Activated naive CD8-positive, alpha-beta T cell treated with anti-CD3 and anti-CD28 coated beads, Interleukin-2, amount 50 U/mL, for 16 hours (primary cell): ENCODE data around the gene FIP1L1.

Experiments
- DNase-seq: peaks from one replicate; pipeline ENCODE4 v3.0.0-alpha.2; 2020; ENCODE audit warnings: low read depth, low spot score

FIP1L1 gene

DNA sequence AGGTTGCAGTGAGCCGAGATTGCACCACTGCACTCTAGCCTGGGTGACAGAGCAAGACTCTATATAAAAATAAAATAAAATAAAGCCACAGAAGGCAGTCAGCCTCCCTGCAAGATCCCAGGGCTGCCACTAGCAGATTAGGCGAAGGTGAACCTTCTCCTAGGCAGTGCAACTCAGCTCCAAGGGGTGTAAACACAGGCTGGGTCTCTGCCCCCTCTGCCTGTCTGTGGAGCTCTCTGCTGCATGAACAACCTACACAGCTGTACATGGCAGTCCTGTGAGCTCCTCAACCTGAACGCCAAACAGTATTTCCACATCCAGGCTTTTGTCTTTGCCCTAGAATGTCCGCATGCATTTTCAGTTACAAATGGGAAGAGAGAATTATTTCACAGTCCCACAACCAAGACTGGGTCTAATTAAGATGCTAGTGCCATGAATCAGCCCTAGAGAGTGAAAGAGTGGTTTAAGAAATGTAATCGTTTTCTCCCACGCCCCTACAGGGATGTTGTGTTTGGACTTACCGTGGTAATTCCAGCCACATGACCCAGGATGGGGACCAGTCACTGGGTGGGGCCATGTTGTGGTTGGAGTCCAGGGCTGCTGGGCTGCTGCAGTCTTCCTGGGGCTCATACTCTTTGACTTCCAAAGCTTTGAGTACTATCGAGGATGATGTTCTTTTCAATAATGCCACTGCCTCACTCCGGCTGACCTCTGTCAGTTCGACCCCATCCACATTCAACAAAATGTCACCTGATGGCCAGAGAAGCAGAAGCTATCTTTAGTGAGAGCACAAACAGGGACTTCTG is 99.0 kb downstream of the FIP1L1 start:
- no peak for DNase-seq

DNA sequence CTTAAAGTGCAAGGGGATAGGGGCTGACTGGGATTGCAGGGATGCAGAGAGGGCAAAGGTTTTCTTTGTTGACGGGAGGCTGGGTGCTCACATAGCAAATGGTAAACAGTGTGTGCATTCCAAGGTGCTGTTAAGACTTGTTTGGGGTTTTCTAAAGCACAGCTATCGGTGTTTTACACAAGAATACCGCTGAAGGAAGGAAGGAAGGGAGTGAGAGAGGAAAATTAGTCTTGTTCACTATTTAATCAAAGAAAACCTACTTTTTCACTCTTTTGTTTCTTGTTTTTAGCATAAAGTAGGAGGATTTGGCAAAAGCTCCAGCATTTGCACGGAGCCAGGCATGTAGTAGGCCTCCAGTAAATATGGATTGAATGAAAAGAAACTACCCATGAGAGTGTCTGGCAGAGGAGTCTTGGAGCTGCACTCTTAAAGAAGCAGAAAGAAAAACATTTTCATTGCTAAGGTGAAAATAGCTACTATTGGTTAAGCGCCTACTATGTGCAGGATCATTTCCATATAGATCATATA is 99.7 kb downstream of the FIP1L1 start:
- no peak for DNase-seq

DNA sequence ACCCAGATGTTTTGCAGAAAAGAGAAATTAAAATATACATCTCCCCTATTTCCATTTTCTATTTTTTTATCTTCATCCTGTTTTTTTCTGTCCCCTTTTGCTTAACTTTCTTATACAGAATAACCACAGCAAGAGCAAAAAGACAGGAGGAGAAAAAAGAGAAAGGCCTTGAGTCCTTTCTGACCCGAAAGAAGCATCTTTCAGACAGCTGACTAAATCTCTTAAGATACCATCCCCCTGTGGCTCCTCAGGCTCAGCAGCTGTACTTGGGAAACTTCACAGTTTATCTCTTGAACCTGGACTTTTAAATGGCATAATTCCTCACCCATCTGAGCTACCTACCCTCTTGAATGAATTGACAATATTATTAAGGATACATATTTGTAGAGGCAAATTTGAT is 100.2 kb downstream of the FIP1L1 start:
- DNase-seq: no peak

DNA sequence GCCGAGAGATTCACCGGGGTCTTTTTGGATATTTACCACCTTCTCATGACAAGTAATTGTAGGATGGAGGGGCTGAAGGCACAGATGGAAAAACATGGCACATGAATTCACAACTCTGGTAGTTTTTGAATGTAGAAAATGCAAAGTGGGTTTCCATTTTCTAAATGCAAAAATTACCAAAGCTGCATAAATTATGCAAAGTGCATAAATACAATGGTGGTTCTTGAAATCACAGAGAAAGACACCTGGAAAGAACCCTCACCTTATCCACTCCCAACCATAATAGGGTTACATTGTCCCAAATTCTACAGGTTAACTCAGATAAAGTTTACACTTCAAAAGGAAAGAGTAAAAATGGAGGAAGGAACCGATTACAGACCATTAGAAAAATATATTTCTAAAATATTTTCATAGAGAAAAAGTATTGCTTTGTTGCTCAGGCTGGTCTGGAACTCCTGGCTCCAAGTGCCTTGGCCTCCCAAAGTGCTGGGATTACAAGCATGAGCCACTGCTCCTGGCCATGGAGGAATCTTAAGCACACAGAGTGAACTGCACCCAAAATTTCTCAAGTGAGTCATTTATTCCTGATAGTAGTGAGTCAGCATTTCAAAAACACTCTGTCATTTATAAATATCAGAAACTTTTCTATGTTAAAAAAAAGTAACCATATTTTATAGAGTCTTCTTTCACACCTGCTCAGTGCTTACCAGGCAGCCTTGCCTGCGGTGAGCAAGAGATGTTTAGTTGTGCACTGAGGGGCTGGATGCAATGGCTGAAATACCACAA is 101.4 kb downstream of the FIP1L1 start:
- no peak for DNase-seq

DNA sequence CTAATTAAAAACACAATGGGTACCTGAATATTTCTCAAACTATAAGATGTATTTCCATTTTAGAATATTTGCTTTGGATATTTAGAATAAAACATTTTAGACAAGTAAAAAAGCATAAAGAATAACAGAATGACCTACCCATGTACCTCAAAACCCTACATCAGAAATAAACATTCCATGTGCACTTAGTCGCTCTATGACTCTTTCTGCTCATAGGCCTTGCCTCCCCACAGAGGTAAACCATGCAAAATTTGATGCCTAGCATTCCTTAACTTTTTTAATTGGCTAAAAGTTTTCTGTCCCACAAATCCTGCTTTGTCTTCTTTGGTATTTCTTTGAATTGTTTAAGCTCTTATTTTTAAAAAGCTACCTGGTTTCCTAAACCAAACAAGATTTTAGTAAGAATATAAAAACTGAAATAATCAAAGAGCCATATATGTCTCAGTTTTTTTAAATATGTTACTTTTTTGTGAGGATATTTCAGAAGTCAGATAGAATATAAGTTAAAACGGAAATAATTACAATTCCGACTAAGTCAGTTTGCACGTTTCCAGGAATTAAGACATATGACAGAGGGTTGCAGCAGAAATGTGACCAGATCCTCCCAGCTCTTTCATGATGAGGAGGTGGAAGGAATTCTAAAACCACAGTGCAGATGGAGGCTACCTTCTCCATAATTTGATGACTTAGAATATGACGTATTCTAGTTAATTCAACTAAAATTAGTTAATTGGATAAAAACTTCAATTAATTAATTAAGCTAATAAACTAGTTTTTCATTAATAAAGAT is 102.5 kb downstream of the FIP1L1 start:
- DNase-seq: no peak

GRCh38 chr4:53480909-53481308 is 103.5 kb downstream of the FIP1L1 start:
- DNase-seq: no peak

- no peak for DNase-seq
Measured at GRCh38 chr4:53481586-53481985, 104.1 kb downstream of the FIP1L1 start.

- DNase-seq: no peak
Measured at GRCh38 chr4:53483250-53483649, 105.8 kb downstream of the FIP1L1 start.

- no peak for DNase-seq
Measured at GRCh38 chr4:53484911-53485657, 107.6 kb downstream of the FIP1L1 start.

- DNase-seq: no peak
Measured at GRCh38 chr4:53485658-53486040, 108.2 kb downstream of the FIP1L1 start.

GRCh38 chr4:53487766-53488165 is 110.3 kb downstream of the FIP1L1 start:
- no peak for DNase-seq

DNA sequence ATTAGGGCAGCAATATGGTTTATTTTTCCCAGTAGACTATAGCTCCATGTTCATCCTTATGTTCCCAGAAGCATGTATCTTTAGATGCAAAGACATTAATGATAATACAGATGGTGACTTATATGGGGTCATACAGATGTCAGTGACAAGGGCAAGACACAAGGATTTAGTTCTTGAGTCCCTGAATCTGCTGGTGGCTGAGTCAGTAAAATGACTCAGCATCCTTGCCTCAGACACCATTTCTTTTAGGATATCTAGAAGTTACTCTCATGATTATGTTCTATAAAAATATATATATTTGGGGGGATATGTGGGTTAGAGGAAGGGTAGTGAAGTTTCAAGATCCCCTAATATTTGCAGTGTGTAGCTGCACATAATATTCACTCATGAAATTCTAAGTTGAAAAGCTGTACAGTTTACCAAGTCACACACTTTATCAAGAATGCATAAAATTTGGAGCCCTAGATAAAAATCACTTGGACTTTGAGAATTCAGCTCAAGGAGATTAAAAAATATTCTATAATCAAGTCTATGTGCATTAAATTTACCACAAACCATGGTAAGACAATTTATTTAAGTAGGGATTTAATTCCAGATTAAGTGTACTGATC is 111.9 kb downstream of the FIP1L1 start:
- DNase-seq: no peak

- no peak for DNase-seq
Measured at GRCh38 chr4:53490161-53490956, 112.9 kb downstream of the FIP1L1 start.

- DNase-seq: no peak
Measured at GRCh38 chr4:53490965-53491622, 113.7 kb downstream of the FIP1L1 start.

- DNase-seq: no peak
Measured at GRCh38 chr4:53494851-53495250, 117.4 kb downstream of the FIP1L1 start.

DNA sequence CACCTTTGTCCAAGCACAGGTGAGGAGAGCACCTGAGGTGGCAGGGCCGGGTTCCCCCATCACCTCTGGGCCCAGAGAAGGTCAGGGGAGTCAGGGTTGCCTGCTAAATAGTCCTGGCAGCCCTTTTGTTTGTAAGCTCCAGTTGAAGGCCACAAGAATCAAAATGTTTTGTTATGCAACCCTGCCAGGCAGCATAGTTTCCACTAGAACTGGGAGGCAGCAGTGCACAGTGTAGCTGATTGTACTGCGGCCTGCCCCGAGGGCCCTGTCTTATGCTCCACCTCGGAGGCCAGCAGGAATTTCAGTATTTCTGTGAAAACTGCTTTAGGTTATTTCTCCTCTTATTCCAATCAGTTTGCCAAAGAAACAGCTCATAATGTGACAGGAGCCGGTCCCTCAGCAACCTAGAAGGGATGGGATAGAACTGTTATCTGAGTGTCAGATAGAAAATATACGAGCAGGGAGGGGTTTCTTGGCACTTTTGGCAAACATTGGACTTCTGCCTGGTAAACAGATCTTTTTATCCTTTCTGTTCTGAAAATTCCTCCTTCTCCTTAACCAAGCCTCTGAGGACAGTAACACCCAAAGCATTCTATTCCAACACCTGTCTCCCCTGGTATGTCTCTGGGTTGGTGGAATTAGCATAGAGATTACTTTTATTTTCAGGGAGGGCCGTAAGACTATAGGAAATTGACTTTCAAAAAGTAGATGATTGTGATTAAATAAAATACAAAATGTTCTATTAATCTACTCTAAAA is 120.2 kb downstream of the FIP1L1 start:
- DNase-seq: no peak

DNA sequence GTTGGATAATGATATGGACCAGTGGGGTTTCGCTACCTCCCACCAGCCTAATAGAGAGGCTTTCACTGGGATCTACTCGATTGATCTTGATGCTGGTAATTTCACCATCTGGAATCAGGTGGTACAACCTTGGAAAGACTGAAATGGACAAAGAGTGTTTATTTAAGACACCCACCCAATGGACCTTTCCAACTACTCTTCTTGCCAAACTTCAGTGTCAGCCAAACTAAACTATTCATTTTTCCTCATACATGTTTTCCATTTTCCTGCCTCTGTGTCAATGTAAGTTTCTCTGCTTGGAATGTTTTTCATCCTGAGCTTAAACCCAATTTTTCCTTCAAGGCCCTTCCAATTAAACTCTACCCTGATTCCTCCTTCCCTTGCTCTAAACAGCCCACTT is 121.3 kb downstream of the FIP1L1 start:
- no peak for DNase-seq

DNA sequence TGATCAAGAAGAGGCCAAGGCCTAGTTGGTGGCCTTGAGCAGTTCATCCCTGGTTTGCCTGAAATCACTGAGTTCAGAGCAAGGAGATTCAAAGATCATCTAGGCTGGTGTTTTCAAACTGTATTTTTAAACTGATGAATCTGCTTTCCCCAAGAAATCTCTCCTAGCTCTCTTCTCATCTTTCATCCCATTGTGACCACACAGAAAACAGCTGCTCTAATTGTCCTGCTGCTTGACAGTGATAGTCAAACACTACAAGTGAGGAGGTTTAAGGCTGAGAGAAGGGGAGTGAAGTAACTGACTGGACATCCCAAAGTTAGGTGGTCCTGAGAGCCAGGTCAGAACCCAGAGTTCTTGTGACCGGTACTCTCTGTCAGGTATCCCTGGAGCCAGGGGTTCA is 122.3 kb downstream of the FIP1L1 start:
- DNase-seq: no peak

- no peak for DNase-seq
Measured at GRCh38 chr4:53500546-53500945, 123.1 kb downstream of the FIP1L1 start.
